ENCODE measurements around the gene IRF7. TPM values are rescaled to one million over a fixed set of nuclear protein-coding genes. Genes with fewer than 3 reads are reported as not detected.

The IRF7 gene
- total and polyA plus RNA-seq, 2 donors (not counting 3 experiments of a cell fraction or from before 2014, with no cell fraction given), result 12.6 to 14.7 TPM

DNA sequence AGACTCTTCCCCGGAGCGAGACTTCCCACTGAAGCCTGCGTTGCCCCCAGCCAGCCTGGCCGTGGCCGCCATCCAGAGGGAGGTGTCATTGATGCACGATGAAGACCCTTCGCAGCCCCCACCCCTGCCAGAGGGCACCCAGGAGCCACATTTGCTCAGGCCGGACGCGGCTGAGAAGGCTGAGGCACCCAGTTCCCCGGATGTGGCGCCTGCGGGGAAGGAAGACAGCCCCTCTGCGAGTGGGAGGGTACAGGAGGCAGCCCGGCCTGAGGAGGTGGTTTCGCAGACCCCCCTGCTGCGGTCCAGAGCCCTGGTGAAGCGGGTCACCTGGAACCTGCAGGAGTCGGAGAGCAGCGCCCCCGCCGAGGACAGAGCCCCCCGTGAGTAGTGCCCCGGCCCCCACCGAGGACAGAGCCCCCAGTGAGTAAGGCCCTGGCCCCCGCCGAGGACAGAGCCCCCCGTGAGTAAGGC is 6.4 kb downstream of the IRF7 start:
- peaks cover 14 to 73% of the 10 kb centered on the region in 2 experiments for H3K36me3 ChIP-seq (ENCODE audit: control insufficient read depth in 2 of 2, extremely low read depth in 1 of 2, insufficient read depth in 2 of 2, low read length in 2 of 2)
- FAIRE-seq (no peak), DNase-seq (ENCODE audit: low read depth, low spot score) (no peak)
- dilution Hi-C loops (cut with MboI; ENCODE audit: extremely low pct_ligation_motif_present, low sequenced_read_pairs), result no loop called here
- H3K79me2 ChIP-seq (ENCODE audit: control insufficient read depth, insufficient read depth, low read length), result no peaks in the 10 kb centered on the region
- no peak overlapping the region for H3K4me3 ChIP-seq (replicated peaks in 1 of 3; ENCODE audit: insufficient read depth in 1 of 3, low read depth in 1 of 3, low read length in 3 of 3)
- intact Hi-C loops (cut with micrococcal nuclease), result no loop called here
- no peak overlapping the region for H3K9ac ChIP-seq (replicated peaks; ENCODE audit: extremely low read depth, insufficient read depth, low read length)
- ChIA-PET CTCF (interaction anchor here (1.1 kb wide), 1 partner anchor 55 kb away, joined by 3 read pairs; no protein-coding TSS in a partner anchor), POLR2A (no interaction called here)
- no peak for TF ChIP-seq POLR2AphosphoS5 (IDR thresholded peaks at IDR 0.05; ENCODE audit: insufficient read depth, low read depth, low read length)
- TF ChIP-seq, protein P1, sequence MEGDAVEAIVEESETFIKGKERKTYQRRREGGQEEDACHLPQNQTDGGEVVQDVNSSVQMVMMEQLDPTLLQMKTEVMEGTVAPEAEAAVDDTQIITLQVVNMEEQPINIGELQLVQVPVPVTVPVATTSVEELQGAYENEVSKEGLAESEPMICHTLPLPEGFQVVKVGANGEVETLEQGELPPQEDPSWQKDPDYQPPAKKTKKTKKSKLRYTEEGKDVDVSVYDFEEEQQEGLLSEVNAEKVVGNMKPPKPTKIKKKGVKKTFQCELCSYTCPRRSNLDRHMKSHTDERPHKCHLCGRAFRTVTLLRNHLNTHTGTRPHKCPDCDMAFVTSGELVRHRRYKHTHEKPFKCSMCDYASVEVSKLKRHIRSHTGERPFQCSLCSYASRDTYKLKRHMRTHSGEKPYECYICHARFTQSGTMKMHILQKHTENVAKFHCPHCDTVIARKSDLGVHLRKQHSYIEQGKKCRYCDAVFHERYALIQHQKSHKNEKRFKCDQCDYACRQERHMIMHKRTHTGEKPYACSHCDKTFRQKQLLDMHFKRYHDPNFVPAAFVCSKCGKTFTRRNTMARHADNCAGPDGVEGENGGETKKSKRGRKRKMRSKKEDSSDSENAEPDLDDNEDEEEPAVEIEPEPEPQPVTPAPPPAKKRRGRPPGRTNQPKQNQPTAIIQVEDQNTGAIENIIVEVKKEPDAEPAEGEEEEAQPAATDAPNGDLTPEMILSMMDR (IDR thresholded peaks at IDR 0.05; ENCODE audit: extremely low read depth in 1 of 2, insufficient read depth in 1 of 2, low read depth in 1 of 2, low read length in 2 of 2), result no peak
- TF ChIP-seq EZH2 (IDR thresholded peaks at IDR 0.05; ENCODE audit: borderline replicate concordance, low read depth, low read length, severe bottlenecking), result no peak
- no peak for TF ChIP-seq POLR2A (IDR thresholded peaks at IDR 0.05; ENCODE audit: low read depth, low read length)
- TF ChIP-seq MYC (IDR thresholded peaks at IDR 0.05; ENCODE audit: low read depth, low read length), result no peak
- TF ChIP-seq GATA2 (IDR thresholded peaks at IDR 0.05; ENCODE audit: insufficient read depth, insufficient read length, low read depth, low read length), result no peak
- H3K27ac ChIP-seq (ENCODE audit: insufficient read depth, low read depth, low read length), result no peak overlapping the region
- H4K20me1 ChIP-seq (replicated peaks; ENCODE audit: control insufficient read depth, extremely low read depth, insufficient read depth, low read length), result no peaks in the 10 kb centered on the region
- H3K9me1 ChIP-seq (replicated peaks; ENCODE audit: control insufficient read depth, extremely low read depth, insufficient read depth, low read length), result no peaks in the 10 kb centered on the region
- no TSS peak for BruUV-seq (replicated peaks)
- H2AFZ ChIP-seq (ENCODE audit: low read depth, low read length), result no peak overlapping the region
- no peak overlapping the region for H3K4me2 ChIP-seq (ENCODE audit: insufficient read depth, low read length)
- no peaks in the 10 kb centered on the region for H3K9me3 ChIP-seq (replicated peaks; ENCODE audit: control insufficient read depth, insufficient read depth, low read length)
- H3K4me1 ChIP-seq (ENCODE audit: control insufficient read depth, extremely low read depth, insufficient read depth, low read length), result no peaks in the 10 kb centered on the region
- no peaks in the 10 kb centered on the region for H3K27me3 ChIP-seq (ENCODE audit: control insufficient read depth in 2 of 2, insufficient read depth in 2 of 2, low read length in 2 of 2)
